ENCODE data around the gene MED17. TPM values are rescaled to one million over a fixed set of nuclear protein-coding genes. Genes with fewer than 3 reads are reported as not detected.

MED17 gene
- total and polyA plus RNA-seq, 2 of the 13 experiments (the other 11 are each of a cell fraction or from before 2014, with no cell fraction given) = 23.1 to 37.0 TPM

DNA sequence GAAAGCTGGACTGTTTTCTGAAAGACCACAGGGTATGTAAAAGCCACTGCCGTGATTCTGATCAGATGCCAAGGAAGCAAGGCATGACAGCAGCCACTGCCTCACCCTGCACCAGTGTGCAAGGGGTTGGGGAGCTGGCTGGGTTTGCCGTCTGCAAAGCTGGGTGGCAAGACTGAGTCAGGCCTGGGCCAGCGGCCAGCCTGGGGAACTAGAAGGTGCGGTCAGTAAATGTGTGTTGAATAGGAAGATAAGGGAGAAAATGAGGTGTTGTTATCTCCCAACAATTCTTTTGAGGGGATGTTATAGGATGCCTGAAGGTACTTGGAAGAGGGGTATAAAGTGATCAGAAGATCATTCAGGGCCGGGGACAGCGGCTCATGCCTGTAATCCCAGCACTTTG, 58.4 kb downstream of the MED17 start:
- no peak for ATAC-seq
- BruUV-seq (replicated peaks) = no TSS peak
- no peaks in the 10 kb centered on the region for H3K36me3 ChIP-seq (replicated peaks in 1 of 2; ENCODE audit: control insufficient read depth in 1 of 2, insufficient read depth in 2 of 2, low read length in 2 of 2)
- H3K9ac ChIP-seq (ENCODE audit: insufficient read depth, low read depth, low read length) = no peak overlapping the region
- H3K4me1 ChIP-seq (ENCODE audit: insufficient read depth, low read length) = peaks cover 17% of the 10 kb centered on the region
- H3K4me2 ChIP-seq (ENCODE audit: low read depth, low read length) = no peak overlapping the region
- no peak overlapping the region for H2AFZ ChIP-seq (ENCODE audit: low read length)
- intact Hi-C loops (cut with micrococcal nuclease; ENCODE audit: unreplicated experiment) = no loop called here
- peaks cover 0 to 31% of the 10 kb centered on the region in 2 experiments; a peak in 2 of 5 replicates for H3K27me3 ChIP-seq (ENCODE audit: control insufficient read depth in 1 of 2, insufficient read depth in 2 of 2, low read length in 2 of 2)
- ChIA-PET POLR2A (no interaction called here), CTCF (ENCODE audit: low intra/inter-chr PET ratio, low total read pairs) (no interaction called here)
- DNase-seq (ENCODE audit: low spot score) = no peak
- in situ Hi-C loops (cut with HindIII; ENCODE audit: extremely low pct_ligation_motif_present, low pct_unique_long_range_greater_than_20kb) = no loop called here
- no peak for FAIRE-seq
- WGBS (ENCODE audit: low lambda C conversion rate) = 28% methylated on average over 5 of the region's 6 CpGs
- no peaks in the 10 kb centered on the region for H4K20me1 ChIP-seq (ENCODE audit: insufficient read depth, low read length)
- H3K4me3 ChIP-seq (replicated peaks in 1 of 3; ENCODE audit: insufficient read depth in 1 of 3, low read depth in 2 of 3, low read length in 3 of 3) = no peak overlapping the region
- no peak overlapping the region for H3K27ac ChIP-seq (ENCODE audit: extremely low read length, insufficient read depth, low read length)
- no peak for TF ChIP-seq ZNF615 (CRISPR knock-in tag; IDR thresholded peaks at IDR 0.05; ENCODE audit: borderline replicate concordance)
- no peak for TF ChIP-seq LCORL (IDR thresholded peaks at IDR 0.05)
- TF ChIP-seq LCORL (CRISPR knock-in tag; IDR thresholded peaks at IDR 0.05) = no peak
- no peaks in the 10 kb centered on the region for H3K79me2 ChIP-seq (ENCODE audit: insufficient read depth, low read length)
- no peaks in the 10 kb centered on the region for H3K9me3 ChIP-seq (ENCODE audit: low read length)

DNA sequence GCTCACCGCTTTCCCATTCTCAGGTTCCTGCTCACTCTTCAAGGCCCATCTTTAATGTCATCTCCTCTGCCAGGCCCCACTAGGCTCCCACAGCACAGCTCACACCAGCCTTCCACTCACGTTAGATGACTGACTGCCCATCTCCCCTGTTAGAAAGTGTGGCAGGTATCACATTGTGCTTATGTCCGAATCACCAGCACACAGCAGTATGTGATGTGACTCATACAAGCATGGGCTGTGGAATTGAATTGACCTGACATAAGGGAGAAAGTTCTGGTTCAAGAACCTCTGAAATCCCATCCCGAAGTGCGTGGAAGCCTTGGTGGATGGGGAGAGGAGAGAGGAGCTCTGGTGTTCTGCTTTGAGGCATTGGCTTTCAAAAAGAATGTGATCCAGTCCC, 59.8 kb downstream of the MED17 start:
- Histone ChIP-seq H3K27me3 (ENCODE audit: control insufficient read depth in 1 of 2, insufficient read depth in 2 of 2, low read length in 2 of 2) (peaks cover 0 to 39% of the 10 kb centered on the region in 2 experiments; a peak in 3 of 5 replicates), H2AFZ (ENCODE audit: low read length) (no peak overlapping the region), H3K9me3 (ENCODE audit: low read length) (no peaks in the 10 kb centered on the region), H3K27ac (ENCODE audit: extremely low read length, insufficient read depth, low read length) (no peak overlapping the region), H4K20me1 (ENCODE audit: insufficient read depth, low read length) (no peaks in the 10 kb centered on the region), H3K4me2 (ENCODE audit: low read depth, low read length) (no peak overlapping the region), H3K4me1 (ENCODE audit: insufficient read depth, low read length) (peaks cover 6% of the 10 kb centered on the region), H3K79me2 (ENCODE audit: insufficient read depth, low read length) (no peaks in the 10 kb centered on the region), H3K4me3 (replicated peaks in 1 of 3; ENCODE audit: insufficient read depth in 1 of 3, low read depth in 2 of 3, low read length in 3 of 3) (no peak overlapping the region), H3K9ac (ENCODE audit: insufficient read depth, low read depth, low read length) (no peak overlapping the region), H3K36me3 (replicated peaks in 1 of 2; ENCODE audit: control insufficient read depth in 1 of 2, insufficient read depth in 2 of 2, low read length in 2 of 2) (no peaks in the 10 kb centered on the region)
- no TSS peak for BruUV-seq (replicated peaks)
- FAIRE-seq (no peak), ATAC-seq (no peak), DNase-seq (ENCODE audit: low spot score) (no peak)
- ChIA-PET POLR2A (no interaction called here), CTCF (ENCODE audit: low intra/inter-chr PET ratio, low total read pairs) (no interaction called here)
- intact Hi-C loops (cut with micrococcal nuclease; ENCODE audit: unreplicated experiment) = no loop called here
- TF ChIP-seq KDM1A (CRISPR knock-in tag; IDR thresholded peaks at IDR 0.05) = no peak
- no peak for TF ChIP-seq KLF16 (CRISPR knock-in tag; IDR thresholded peaks at IDR 0.05)
- TF ChIP-seq ZNF136 (CRISPR knock-in tag; IDR thresholded peaks at IDR 0.05; ENCODE audit: low read depth) = no peak
- TF ChIP-seq, protein P1, sequence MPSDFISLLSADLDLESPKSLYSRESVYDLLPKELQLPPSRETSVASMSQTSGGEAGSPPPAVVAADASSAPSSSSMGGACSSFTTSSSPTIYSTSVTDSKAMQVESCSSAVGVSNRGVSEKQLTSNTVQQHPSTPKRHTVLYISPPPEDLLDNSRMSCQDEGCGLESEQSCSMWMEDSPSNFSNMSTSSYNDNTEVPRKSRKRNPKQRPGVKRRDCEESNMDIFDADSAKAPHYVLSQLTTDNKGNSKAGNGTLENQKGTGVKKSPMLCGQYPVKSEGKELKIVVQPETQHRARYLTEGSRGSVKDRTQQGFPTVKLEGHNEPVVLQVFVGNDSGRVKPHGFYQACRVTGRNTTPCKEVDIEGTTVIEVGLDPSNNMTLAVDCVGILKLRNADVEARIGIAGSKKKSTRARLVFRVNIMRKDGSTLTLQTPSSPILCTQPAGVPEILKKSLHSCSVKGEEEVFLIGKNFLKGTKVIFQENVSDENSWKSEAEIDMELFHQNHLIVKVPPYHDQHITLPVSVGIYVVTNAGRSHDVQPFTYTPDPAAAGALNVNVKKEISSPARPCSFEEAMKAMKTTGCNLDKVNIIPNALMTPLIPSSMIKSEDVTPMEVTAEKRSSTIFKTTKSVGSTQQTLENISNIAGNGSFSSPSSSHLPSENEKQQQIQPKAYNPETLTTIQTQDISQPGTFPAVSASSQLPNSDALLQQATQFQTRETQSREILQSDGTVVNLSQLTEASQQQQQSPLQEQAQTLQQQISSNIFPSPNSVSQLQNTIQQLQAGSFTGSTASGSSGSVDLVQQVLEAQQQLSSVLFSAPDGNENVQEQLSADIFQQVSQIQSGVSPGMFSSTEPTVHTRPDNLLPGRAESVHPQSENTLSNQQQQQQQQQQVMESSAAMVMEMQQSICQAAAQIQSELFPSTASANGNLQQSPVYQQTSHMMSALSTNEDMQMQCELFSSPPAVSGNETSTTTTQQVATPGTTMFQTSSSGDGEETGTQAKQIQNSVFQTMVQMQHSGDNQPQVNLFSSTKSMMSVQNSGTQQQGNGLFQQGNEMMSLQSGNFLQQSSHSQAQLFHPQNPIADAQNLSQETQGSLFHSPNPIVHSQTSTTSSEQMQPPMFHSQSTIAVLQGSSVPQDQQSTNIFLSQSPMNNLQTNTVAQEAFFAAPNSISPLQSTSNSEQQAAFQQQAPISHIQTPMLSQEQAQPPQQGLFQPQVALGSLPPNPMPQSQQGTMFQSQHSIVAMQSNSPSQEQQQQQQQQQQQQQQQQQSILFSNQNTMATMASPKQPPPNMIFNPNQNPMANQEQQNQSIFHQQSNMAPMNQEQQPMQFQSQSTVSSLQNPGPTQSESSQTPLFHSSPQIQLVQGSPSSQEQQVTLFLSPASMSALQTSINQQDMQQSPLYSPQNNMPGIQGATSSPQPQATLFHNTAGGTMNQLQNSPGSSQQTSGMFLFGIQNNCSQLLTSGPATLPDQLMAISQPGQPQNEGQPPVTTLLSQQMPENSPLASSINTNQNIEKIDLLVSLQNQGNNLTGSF (CRISPR knock-in tag; IDR thresholded peaks at IDR 0.05) = no peak
- TF ChIP-seq, protein P2, sequence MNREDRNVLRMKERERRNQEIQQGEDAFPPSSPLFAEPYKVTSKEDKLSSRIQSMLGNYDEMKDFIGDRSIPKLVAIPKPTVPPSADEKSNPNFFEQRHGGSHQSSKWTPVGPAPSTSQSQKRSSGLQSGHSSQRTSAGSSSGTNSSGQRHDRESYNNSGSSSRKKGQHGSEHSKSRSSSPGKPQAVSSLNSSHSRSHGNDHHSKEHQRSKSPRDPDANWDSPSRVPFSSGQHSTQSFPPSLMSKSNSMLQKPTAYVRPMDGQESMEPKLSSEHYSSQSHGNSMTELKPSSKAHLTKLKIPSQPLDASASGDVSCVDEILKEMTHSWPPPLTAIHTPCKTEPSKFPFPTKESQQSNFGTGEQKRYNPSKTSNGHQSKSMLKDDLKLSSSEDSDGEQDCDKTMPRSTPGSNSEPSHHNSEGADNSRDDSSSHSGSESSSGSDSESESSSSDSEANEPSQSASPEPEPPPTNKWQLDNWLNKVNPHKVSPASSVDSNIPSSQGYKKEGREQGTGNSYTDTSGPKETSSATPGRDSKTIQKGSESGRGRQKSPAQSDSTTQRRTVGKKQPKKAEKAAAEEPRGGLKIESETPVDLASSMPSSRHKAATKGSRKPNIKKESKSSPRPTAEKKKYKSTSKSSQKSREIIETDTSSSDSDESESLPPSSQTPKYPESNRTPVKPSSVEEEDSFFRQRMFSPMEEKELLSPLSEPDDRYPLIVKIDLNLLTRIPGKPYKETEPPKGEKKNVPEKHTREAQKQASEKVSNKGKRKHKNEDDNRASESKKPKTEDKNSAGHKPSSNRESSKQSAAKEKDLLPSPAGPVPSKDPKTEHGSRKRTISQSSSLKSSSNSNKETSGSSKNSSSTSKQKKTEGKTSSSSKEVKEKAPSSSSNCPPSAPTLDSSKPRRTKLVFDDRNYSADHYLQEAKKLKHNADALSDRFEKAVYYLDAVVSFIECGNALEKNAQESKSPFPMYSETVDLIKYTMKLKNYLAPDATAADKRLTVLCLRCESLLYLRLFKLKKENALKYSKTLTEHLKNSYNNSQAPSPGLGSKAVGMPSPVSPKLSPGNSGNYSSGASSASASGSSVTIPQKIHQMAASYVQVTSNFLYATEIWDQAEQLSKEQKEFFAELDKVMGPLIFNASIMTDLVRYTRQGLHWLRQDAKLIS (CRISPR knock-in tag; IDR thresholded peaks at IDR 0.05) = no peak
- TF ChIP-seq KAT7 (CRISPR knock-in tag; IDR thresholded peaks at IDR 0.05; ENCODE audit: borderline replicate concordance) = no peak
- no peak for TF ChIP-seq ZFP1 (CRISPR knock-in tag; IDR thresholded peaks at IDR 0.05)
- 49% methylated on average over 5 of the region's 5 CpGs for WGBS (ENCODE audit: low lambda C conversion rate)
- in situ Hi-C loops (cut with HindIII; ENCODE audit: extremely low pct_ligation_motif_present, low pct_unique_long_range_greater_than_20kb) = no loop called here

Data from HepG2 (cell line).